Measurements from ENCODE around the gene WWC2. TPM values are rescaled to one million over a fixed set of nuclear protein-coding genes. Genes with fewer than 3 reads are reported as not detected.

The WWC2 gene
- total RNA-seq, 1 donor from 2014 or later = 46.2 TPM

DNA sequence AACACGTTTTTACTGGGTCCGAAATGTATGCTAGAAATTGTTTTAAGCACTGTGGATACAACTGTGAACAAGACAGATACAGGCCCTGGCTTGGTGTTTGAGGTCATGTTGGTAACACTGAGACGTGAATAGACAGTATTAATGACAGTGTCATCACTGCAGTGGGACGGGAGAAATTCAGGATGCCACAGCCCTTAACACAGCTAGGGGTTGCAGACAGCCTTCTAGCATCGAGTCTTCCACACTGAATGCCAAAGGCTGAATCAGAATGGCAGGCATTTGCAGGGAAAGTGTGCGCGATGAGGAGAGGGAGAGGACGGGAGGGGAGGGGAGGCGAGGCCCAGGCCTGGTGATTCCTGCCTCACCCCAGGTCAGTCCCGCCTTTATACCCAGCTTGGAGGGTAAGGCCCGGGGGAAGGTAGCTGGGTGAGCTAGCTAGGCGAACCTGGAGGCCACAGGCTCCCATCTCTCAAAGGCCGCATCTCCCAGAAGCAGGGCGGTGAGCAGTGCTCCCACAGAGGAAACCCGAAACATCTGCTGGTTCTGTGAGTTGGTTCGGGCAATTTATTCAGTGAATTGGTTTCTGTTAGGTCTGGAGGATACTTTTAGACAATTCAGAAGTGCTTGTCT lies 267.3 kb downstream of the WWC2 start:
- TF ChIP-seq CTCF (conservative IDR thresholded peaks at IDR 0.05; ENCODE audit: low read depth, low read length) = no peak
- no peak for DNase-seq (ENCODE audit: low read depth)
- H3K4me3 ChIP-seq (ENCODE audit: low read depth, low read length) = no peak overlapping the region

DNA sequence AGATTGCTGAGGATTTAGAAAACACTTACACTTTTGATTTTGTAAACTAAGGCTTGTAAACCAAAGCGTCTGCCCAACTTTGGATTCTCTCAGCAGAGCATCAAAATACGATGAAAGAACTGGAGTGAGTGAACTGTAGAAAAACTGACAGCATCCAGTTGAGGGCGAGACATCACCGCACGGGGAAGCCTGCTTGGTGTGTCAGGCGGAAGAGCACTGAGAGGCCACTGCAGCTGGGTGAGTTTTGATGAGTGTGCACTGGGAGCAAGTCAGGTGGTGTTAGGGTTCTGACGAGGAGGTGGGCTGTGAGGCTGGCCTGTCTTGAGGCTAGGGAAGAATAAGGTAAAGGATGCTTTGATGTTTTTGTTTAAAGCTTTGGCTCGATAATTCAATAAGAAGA lies 270.0 kb downstream of the WWC2 start:
- TF ChIP-seq CTCF (conservative IDR thresholded peaks at IDR 0.05; ENCODE audit: low read depth, low read length) = no peak
- no peak for DNase-seq (ENCODE audit: low read depth)
- no peak overlapping the region for H3K4me3 ChIP-seq (ENCODE audit: low read depth, low read length)

Other genes starting within 250 kb of the WWC2 start
- 84.2 and 86.3 TPM in 2 replicates for gene DCTD, start 181.9 kb upstream of the WWC2 start, total RNA-seq
- gene CLDN22, start 221.0 kb downstream of the WWC2 start, total RNA-seq = not detected in 2 replicates
- not detected in 2 replicates for gene CLDN24, start 223.2 kb downstream of the WWC2 start, total RNA-seq

All from epithelial cell of proximal tubule (primary cell).